ENCODE measurements around the gene SYNM.

GRCh38 chr15:99126131-99126588, 21.3 kb downstream of the SYNM start:
- TF ChIP-seq YY1 (IDR thresholded peaks at IDR 0.05; ENCODE audit: insufficient read depth, insufficient read length): no peak
- no peak for TF ChIP-seq SUZ12 (IDR thresholded peaks at IDR 0.05; ENCODE audit: extremely low read depth, insufficient read depth, insufficient read length)

Measured in NT2/D1 (cell line).